Endothelial cell of umbilical vein (primary cell): ENCODE results near the gene C2orf42.

Source experiments
- CTCF ChIP-seq, 2 donors: IDR thresholded peaks; 1 replicate in 1 of 2; 2 replicates in 1 of 2; pipeline ENCODE4 v1.5.1; 2011; ENCODE audit warnings: low read length in 2 of 2, mild to moderate bottlenecking in 2 of 2, moderate library complexity in 2 of 2, control low read depth in 1 of 2, inconsistent platforms in 1 of 2, low read depth in 1 of 2; ENCODE audit not compliant: insufficient read depth in 1 of 2; ENCODE audit errors: extremely low read depth in 1 of 2
- JUN ChIP-seq: IDR thresholded peaks from 2 replicates; pipeline ENCODE4 v1.6.1; 2011; ENCODE audit warnings: borderline replicate concordance, low read depth; ENCODE audit not compliant: insufficient read length, insufficient read depth

- no peak for TF ChIP-seq CTCF (IDR thresholded peaks at IDR 0.05; ENCODE audit: extremely low read depth in 1 of 2, insufficient read depth in 1 of 2, low read depth in 1 of 2, low read length in 2 of 2)
- no peak for TF ChIP-seq JUN
Measured at GRCh38 chr2:70145851-70146739, 44.7 kb downstream of the C2orf42 start.
